Stimulated activated CD8-positive, alpha-beta memory T cell treated with anti-CD3 and anti-CD28 coated beads, Interleukin-12 subunit alpha, Interleukin-12 subunit beta, amount 100 ng/mL, for 24 hours (primary cell): ENCODE data around the gene LRRC71.

Experiments
- DNase-seq: peaks from one replicate; pipeline ENCODE4 v3.0.0-alpha.2; 2020; ENCODE audit errors: extremely low read depth

Gene LRRC71

DNA sequence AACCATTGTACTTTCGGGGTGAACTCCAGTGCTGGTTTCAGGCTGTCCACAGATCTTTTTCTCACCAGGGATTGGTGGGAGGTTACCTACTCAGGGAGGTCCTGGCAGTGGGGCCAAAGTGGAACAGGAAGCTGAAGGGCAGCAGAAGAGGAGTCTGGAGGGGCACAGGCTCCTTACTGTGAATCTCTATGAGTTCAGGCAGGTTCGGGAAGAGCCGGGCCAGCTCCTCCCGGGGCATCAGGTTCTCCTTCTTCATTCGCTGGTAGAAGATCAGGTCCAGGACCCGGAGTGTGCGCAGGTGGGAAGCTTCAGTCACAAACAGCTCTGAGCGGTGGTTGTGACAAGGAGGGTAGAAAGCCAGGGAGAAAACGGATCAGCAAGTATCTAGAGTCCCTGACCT, 26.7 kb downstream of the LRRC71 start:
- DNase-seq = no peak

DNA sequence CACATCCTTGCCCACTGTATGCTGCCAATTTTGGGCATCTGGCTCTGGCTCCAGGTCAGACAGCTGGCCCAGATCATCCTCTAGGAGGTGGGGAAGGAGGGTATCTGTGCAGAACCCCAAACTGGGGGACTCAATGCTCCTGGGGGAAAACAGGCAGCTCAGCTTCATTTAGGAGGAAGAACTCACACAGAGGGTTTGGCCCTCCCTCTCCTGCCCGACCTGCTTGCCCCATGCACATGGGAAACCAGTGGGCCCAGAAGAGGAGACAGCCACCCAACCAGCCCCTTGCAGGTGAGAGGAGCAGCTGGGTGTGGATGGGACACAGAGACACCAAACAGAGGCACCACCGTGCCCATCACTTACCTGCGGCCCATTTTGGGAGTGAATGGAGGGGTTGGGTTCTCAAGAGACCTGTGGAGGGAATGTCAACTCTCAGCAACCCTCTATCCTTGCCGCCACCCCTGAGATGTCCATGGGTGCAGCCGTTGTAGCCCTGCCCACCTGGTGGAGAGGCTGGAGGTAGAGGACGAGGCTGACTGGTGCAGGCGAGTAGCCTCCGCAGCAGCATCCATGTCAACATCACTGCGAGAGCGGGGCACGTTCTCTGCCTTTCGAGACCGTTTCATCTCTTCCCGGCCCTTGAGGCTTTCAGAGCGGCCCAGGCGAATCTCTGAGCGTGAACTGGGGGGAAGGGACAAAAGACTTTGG, 27.5 kb downstream of the LRRC71 start:
- no peak for DNase-seq

- no peak for DNase-seq
These were observed 28.3 kb downstream of the LRRC71 start for GRCh38 chr1:156948708-156949107.

- DNase-seq = no peak
These were observed 28.7 kb downstream of the LRRC71 start for GRCh38 chr1:156949127-156949526.

GRCh38 chr1:156951371-156951770, 30.9 kb downstream of the LRRC71 start:
- DNase-seq = no peak

DNA sequence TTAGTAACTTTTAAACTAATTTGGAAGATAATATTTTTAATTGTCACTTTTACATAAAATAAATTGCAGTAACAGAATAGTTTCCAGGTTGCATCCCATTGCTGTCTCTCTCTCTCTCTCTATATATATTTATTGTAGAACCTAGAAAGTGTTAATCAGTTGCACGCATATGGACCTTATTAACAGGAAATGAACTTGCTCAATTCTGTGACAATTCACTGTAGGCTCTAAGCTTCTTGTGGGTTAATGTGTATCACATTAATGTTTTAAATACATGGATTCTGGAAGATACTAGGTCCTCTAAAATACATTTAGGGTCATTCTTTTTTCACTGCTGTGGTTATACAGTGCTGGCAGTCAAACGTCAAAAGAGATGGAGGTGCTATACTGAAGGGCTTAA, 33.1 kb downstream of the LRRC71 start:
- no peak for DNase-seq

GRCh38 chr1:156956333-156956732, 35.9 kb downstream of the LRRC71 start:
- DNase-seq = no peak

- DNase-seq = no peak
These were observed 37.2 kb downstream of the LRRC71 start for GRCh38 chr1:156957634-156958033.

GRCh38 chr1:156958247-156958714, 37.8 kb downstream of the LRRC71 start:
- DNase-seq = no peak

GRCh38 chr1:156959414-156959813, 39.0 kb downstream of the LRRC71 start:
- DNase-seq = no peak

DNA sequence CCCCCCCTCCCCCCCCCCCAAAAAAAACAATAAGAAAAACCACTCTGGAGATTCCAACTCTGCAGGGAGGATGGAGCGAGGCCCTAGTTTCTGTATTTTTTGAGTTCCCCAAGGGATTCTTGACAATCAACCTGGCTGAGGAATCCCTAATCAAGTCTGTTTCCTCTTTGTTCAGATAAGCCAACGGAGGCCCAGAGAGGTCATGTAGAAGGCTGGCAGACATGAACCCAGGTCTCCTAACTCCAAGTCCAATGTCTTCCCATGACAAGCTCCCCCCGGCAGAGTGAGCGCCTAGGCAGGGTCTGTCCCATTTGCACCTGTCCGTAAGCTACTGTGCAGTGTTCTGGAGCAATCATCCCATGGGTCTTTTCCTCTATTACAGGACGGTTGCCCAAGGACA, 39.5 kb downstream of the LRRC71 start:
- no peak for DNase-seq

DNA sequence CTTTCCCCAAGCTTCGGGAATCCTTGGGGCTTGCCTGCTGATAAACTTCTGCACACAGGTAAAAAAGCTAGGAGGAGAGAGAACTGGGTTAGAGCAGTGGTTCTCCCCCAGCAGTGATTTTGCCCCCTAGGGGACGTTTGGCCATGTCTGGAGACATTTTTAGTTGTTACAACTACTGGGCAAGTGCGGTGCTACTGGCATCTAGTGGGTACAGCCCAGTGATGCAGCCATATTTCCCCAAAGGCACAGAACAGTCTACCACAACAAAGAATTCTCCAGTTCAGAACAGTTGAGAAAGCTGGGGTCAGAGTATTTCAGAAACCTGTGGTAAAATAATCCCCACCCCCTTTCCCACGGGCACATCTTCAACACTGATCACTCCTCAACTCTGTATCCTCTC, 41.3 kb downstream of the LRRC71 start:
- DNase-seq = no peak

DNA sequence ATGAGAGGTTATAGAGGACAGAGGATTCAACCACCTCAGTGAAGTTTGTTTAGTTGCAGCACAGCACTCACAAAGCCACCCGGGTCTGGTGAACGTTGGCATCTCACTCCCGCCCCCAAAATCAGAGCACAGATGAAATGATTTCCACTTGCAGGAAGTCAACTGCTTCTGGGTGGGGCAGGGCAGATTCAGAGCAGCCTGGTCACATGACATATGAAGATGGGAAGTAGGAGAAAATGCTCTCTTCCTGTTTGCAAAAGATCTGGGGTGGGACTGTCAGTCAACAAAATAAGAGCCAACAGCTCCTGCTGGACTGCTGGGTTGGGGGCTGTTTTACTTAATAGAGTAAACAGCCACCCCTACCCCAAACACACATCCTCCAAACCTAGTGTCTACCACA, 43.2 kb downstream of the LRRC71 start:
- DNase-seq = no peak

- DNase-seq = no peak
These were observed 44.0 kb downstream of the LRRC71 start for GRCh38 chr1:156964441-156964840.

- DNase-seq = no peak
These were observed 49.1 kb downstream of the LRRC71 start for GRCh38 chr1:156969496-156969895.

GRCh38 chr1:156970017-156970416, 49.6 kb downstream of the LRRC71 start:
- DNase-seq = no peak

DNA sequence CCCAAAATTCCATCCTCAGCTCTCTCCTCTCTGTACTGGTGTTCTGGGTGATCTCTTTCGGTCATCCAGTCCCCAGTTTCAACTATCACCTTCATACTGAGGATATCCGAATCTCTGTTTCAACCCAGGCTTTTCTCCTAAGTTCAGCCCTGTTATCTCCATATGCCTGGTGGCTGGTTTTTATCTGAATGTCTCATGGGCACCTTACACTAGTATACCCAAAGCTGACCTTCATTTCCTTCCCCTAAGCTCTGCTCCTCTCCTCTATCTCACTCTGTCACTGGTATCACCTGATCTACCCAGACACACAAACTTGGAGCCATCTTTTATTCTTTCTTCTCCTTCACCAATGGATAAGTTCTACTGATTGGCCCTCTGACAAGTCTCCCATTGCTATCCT, 53.0 kb downstream of the LRRC71 start:
- no peak for DNase-seq

- DNase-seq = no peak
These were observed 54.7 kb downstream of the LRRC71 start for GRCh38 chr1:156975084-156975483.

DNA sequence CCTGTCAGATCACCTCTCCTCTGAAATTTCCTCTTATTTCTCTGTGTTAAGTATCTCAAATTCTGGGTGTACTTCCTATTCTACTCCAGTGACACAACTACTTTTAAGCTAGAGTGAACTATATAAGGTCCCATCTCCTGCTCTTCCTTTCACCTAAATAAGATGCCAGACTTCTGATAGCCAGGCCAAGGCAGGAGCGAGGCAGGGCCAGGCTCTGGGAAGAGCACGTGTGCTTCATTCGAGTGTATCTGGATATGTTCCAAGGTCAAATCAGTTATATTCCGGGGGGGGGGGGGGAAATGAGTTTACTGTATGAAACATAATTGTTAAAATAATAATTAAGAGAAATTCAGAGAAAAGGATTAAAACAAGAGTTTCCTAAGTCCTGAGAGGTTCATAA, 60.1 kb downstream of the LRRC71 start:
- DNase-seq = no peak
